ENCODE measurements around the gene EME2. TPM values are rescaled to one million over a fixed set of nuclear protein-coding genes. Genes with fewer than 3 reads are reported as not detected.
A peak's percentile ranks its signal among the peaks of the same experiment; 100 is the strongest.

Gene EME2
- total and polyA plus RNA-seq, 7 experiments from 2014 or later = 0.59 to 47.5 (median 32.5) TPM

GRCh38 chr16:1820096-1820945 lies 47.7 kb downstream of the EME2 start:
- ChIA-PET CTCF (interaction anchor here (0.6 kb wide), 1 partner anchor 464 kb away, joined by 3 read pairs; no protein-coding TSS in a partner anchor), POLR2A (interaction anchor here (0.5 to 0.6 kb wide), 2 partner anchors 81 to 151 kb away, joined by 3 read pairs; partner anchors contain the start of gene TBL3)
- no peaks in the 10 kb centered on the region for H3K27me3 Mint-ChIP-seq
- H3K27ac Mint-ChIP-seq = peak overlapping the region in 2 of 9 donors; percentile 36 to 54
- Histone ChIP-seq H3K27me3 (ENCODE audit: control insufficient read depth in 2 of 2, insufficient read depth in 2 of 2, low read length in 2 of 2) (no peaks in the 10 kb centered on the region), H3K27ac (ENCODE audit: low read depth, low read length) (no peak overlapping the region), H3K36me3 (ENCODE audit: control insufficient read depth in 2 of 3, insufficient read depth in 3 of 3, low read length in 3 of 3) (peaks cover 6 to 79% (median 19%) of the 10 kb centered on the region in 3 experiments), H3K4me3 (ENCODE audit: low read length) (no peak overlapping the region), H3K9me3 (ENCODE audit: control insufficient read depth in 2 of 3, low read length in 3 of 3) (no peaks in the 10 kb centered on the region), H3K4me1 (ENCODE audit: control insufficient read depth in 2 of 2, insufficient read depth in 2 of 2, low read length in 2 of 2) (peaks cover 6 to 16% of the 10 kb centered on the region in 2 donors)
- H3K36me3 Mint-ChIP-seq = peaks cover 0 to 11% (median 2%) of the 10 kb centered on the region in 5 donors
- ATAC-seq = no peak
- peaks cover 8 to 19% (median 14%) of the 10 kb centered on the region in 7 donors for H3K4me1 Mint-ChIP-seq
- no peak for DNase-seq
- no peak overlapping the region for H3K4me3 Mint-ChIP-seq
- intact Hi-C loops (cut with micrococcal nuclease) = no loop called here
- H3K9me3 Mint-ChIP-seq = no peaks in the 10 kb centered on the region

GRCh38 chr16:1820946-1821290 lies 48.3 kb downstream of the EME2 start:
- no peaks in the 10 kb centered on the region for H3K9me3 ChIP-seq (ENCODE audit: control insufficient read depth in 2 of 3, low read length in 3 of 3)
- H3K4me3 ChIP-seq (ENCODE audit: low read length) = no peak overlapping the region
- no peak overlapping the region for H3K4me3 Mint-ChIP-seq
- no peak overlapping the region for H3K27ac Mint-ChIP-seq
- H3K9me3 Mint-ChIP-seq = no peaks in the 10 kb centered on the region
- POLR2A ChIA-PET = interaction anchor here (0.6 kb wide), 1 partner anchor 82 kb away, joined by 3 read pairs; no protein-coding TSS in a partner anchor
- H3K27me3 ChIP-seq (ENCODE audit: control insufficient read depth in 2 of 2, insufficient read depth in 2 of 2, low read length in 2 of 2) = no peaks in the 10 kb centered on the region
- DNase-seq (no peak), ATAC-seq (no peak)
- CTCF ChIA-PET = no interaction called here
- peaks cover 8 to 24% (median 19%) of the 10 kb centered on the region in 7 donors for H3K4me1 Mint-ChIP-seq
- H3K4me1 ChIP-seq (ENCODE audit: control insufficient read depth in 2 of 2, insufficient read depth in 2 of 2, low read length in 2 of 2) = peaks cover 11 to 18% of the 10 kb centered on the region in 2 donors
- intact Hi-C loops (cut with micrococcal nuclease) = no loop called here
- H3K27me3 Mint-ChIP-seq = no peaks in the 10 kb centered on the region
- H3K36me3 ChIP-seq (ENCODE audit: control insufficient read depth in 2 of 3, insufficient read depth in 3 of 3, low read length in 3 of 3) = peaks cover 3 to 75% (median 19%) of the 10 kb centered on the region in 3 experiments
- no peak overlapping the region for H3K27ac ChIP-seq (ENCODE audit: low read depth, low read length)
- H3K36me3 Mint-ChIP-seq = peaks cover 0 to 8% (median 0%) of the 10 kb centered on the region in 5 donors

- DNase-seq = no peak
- POLR2A ChIA-PET = no interaction called here
- Mint-ChIP-seq H3K9me3 (peaks cover 0 to 2% (median 0%) of the 10 kb centered on the region in 11 donors), H3K4me3 (no peak overlapping the region), H3K4me1 (peaks cover 8 to 25% (median 21%) of the 10 kb centered on the region in 7 donors), H3K27me3 (no peaks in the 10 kb centered on the region), H3K36me3 (peaks cover 0 to 8% (median 0%) of the 10 kb centered on the region in 5 donors), H3K27ac (peak overlapping the region in 2 of 9 donors; percentile 26 to 76)
- intact Hi-C loops (cut with micrococcal nuclease) = no loop called here
- H3K27me3 ChIP-seq (ENCODE audit: control insufficient read depth in 2 of 2, insufficient read depth in 2 of 2, low read length in 2 of 2) = no peaks in the 10 kb centered on the region
- H3K9me3 ChIP-seq (ENCODE audit: control insufficient read depth in 2 of 3, low read length in 3 of 3) = no peaks in the 10 kb centered on the region
- no peak for ATAC-seq
- H3K27ac ChIP-seq (ENCODE audit: low read depth, low read length) = no peak overlapping the region
- peaks cover 11 to 18% of the 10 kb centered on the region in 2 donors for H3K4me1 ChIP-seq (ENCODE audit: control insufficient read depth in 2 of 2, insufficient read depth in 2 of 2, low read length in 2 of 2)
- H3K4me3 ChIP-seq (ENCODE audit: low read length) = no peak overlapping the region
- peaks cover 3 to 69% (median 12%) of the 10 kb centered on the region in 3 experiments for H3K36me3 ChIP-seq (ENCODE audit: control insufficient read depth in 2 of 3, insufficient read depth in 3 of 3, low read length in 3 of 3)
- CTCF ChIA-PET = no interaction called here
These were observed 49.4 kb downstream of the EME2 start for GRCh38 chr16:1821861-1822611.

GRCh38 chr16:1822801-1823200 lies 50.2 kb downstream of the EME2 start:
- peaks cover 18 to 25% of the 10 kb centered on the region in 2 donors for H3K4me1 ChIP-seq (ENCODE audit: control insufficient read depth in 2 of 2, insufficient read depth in 2 of 2, low read length in 2 of 2)
- no peak for DNase-seq
- no peaks in the 10 kb centered on the region for H3K27me3 ChIP-seq (ENCODE audit: control insufficient read depth in 2 of 2, insufficient read depth in 2 of 2, low read length in 2 of 2)
- peaks cover 0 to 2% (median 0%) of the 10 kb centered on the region in 11 donors for H3K9me3 Mint-ChIP-seq
- H3K4me3 Mint-ChIP-seq = no peak overlapping the region
- intact Hi-C loops (cut with micrococcal nuclease) = no loop called here
- no peaks in the 10 kb centered on the region for H3K9me3 ChIP-seq (ENCODE audit: control insufficient read depth in 2 of 3, low read length in 3 of 3)
- no peak overlapping the region for H3K4me3 ChIP-seq (ENCODE audit: low read length)
- peaks cover 15 to 32% (median 26%) of the 10 kb centered on the region in 7 donors for H3K4me1 Mint-ChIP-seq
- CTCF ChIA-PET = no interaction called here
- H3K27ac Mint-ChIP-seq = no peak overlapping the region
- no peak for ATAC-seq
- POLR2A ChIA-PET = no interaction called here
- H3K36me3 ChIP-seq (ENCODE audit: control insufficient read depth in 2 of 3, insufficient read depth in 3 of 3, low read length in 3 of 3) = peaks cover 3 to 61% (median 12%) of the 10 kb centered on the region in 3 experiments
- H3K27ac ChIP-seq (ENCODE audit: low read depth, low read length) = no peak overlapping the region
- no peaks in the 10 kb centered on the region for H3K27me3 Mint-ChIP-seq
- peaks cover 0 to 8% (median 0%) of the 10 kb centered on the region in 5 donors for H3K36me3 Mint-ChIP-seq

- no peaks in the 10 kb centered on the region for H3K9me3 ChIP-seq (ENCODE audit: control insufficient read depth in 2 of 3, low read length in 3 of 3)
- Mint-ChIP-seq H3K4me3 (peak overlapping the region in 9 of 10 donors; percentile 35 to 90 (median 49)), H3K36me3 (peaks cover 0 to 8% (median 0%) of the 10 kb centered on the region in 5 donors), H3K27me3 (no peaks in the 10 kb centered on the region), H3K4me1 (peaks cover 17 to 40% (median 30%) of the 10 kb centered on the region in 7 donors), H3K9me3 (peaks cover 0 to 2% (median 0%) of the 10 kb centered on the region in 11 donors), H3K27ac (peak overlapping the region in 6 of 9 donors; percentile 5 to 91 (median 52))
- H3K27ac ChIP-seq (ENCODE audit: low read depth, low read length) = peak overlapping the region; percentile 26
- CTCF ChIA-PET = no interaction called here
- no peak overlapping the region for H3K4me3 ChIP-seq (ENCODE audit: low read length)
- peaks cover 3 to 51% (median 12%) of the 10 kb centered on the region in 3 experiments for H3K36me3 ChIP-seq (ENCODE audit: control insufficient read depth in 2 of 3, insufficient read depth in 3 of 3, low read length in 3 of 3)
- POLR2A ChIA-PET = interaction anchor here (1.3 kb wide), 1 partner anchor 51 kb away, joined by 5 read pairs; the partner anchor contains the start of genes EME2 and MRPS34
- ATAC-seq (no peak), DNase-seq (no peak)
- no peaks in the 10 kb centered on the region for H3K27me3 ChIP-seq (ENCODE audit: control insufficient read depth in 2 of 2, insufficient read depth in 2 of 2, low read length in 2 of 2)
- intact Hi-C loops (cut with micrococcal nuclease) = no loop called here
- peaks cover 19 to 26% of the 10 kb centered on the region in 2 donors for H3K4me1 ChIP-seq (ENCODE audit: control insufficient read depth in 2 of 2, insufficient read depth in 2 of 2, low read length in 2 of 2)
These were observed 51.2 kb downstream of the EME2 start for GRCh38 chr16:1823821-1824220.

GRCh38 chr16:1825381-1825863 lies 52.8 kb downstream of the EME2 start:
- intact Hi-C loops (cut with micrococcal nuclease) = loop anchor here in 1 of 2 donors (5.0 kb wide), 1 partner anchor 118 kb away; the partner anchor contains the start of gene MAPK8IP3
- peaks cover 21 to 55% (median 39%) of the 10 kb centered on the region in 7 donors for H3K4me1 Mint-ChIP-seq
- Histone ChIP-seq H3K27ac (ENCODE audit: low read depth, low read length) (peak overlapping the region; percentile 78), H3K36me3 (ENCODE audit: control insufficient read depth in 2 of 3, insufficient read depth in 3 of 3, low read length in 3 of 3) (peaks cover 3 to 35% (median 7%) of the 10 kb centered on the region in 3 experiments), H3K9me3 (ENCODE audit: control insufficient read depth in 2 of 3, low read length in 3 of 3) (no peaks in the 10 kb centered on the region), H3K4me1 (ENCODE audit: control insufficient read depth in 2 of 2, insufficient read depth in 2 of 2, low read length in 2 of 2) (peaks cover 19 to 26% of the 10 kb centered on the region in 2 donors), H3K27me3 (ENCODE audit: control insufficient read depth in 2 of 2, insufficient read depth in 2 of 2, low read length in 2 of 2) (no peaks in the 10 kb centered on the region), H3K4me3 (ENCODE audit: low read length) (peak overlapping the region; percentile 69)
- peaks cover 0 to 2% (median 0%) of the 10 kb centered on the region in 11 donors for H3K9me3 Mint-ChIP-seq
- DNase-seq = no peak
- peaks cover 0 to 4% (median 0%) of the 10 kb centered on the region in 5 donors for H3K36me3 Mint-ChIP-seq
- peak overlapping the region; percentile 77 to 93 (median 91) for H3K27ac Mint-ChIP-seq
- ATAC-seq = no peak
- no peaks in the 10 kb centered on the region for H3K27me3 Mint-ChIP-seq
- ChIA-PET CTCF (interaction anchor here (0.5 kb wide), 1 partner anchor 690 kb away, joined by 3 read pairs; no protein-coding TSS in a partner anchor), POLR2A (interaction anchor here (0.5 to 3.6 kb wide), 3 partner anchors 8 to 51 kb away, joined by 3 to 33 read pairs (median 5); partner anchors contain the start of genes NUBP2 and SPSB3)
- peak overlapping the region; percentile 82 to 90 (median 86) for H3K4me3 Mint-ChIP-seq

All from naive thymus-derived CD4-positive, alpha-beta T cell (primary cell).